Spinal cord (tissue), 10 donors: ENCODE data around the gene LLGL2. TPM values are rescaled to one million over a fixed set of nuclear protein-coding genes. Genes with fewer than 3 reads are reported as not detected.

Experiments used
- DNase-seq, 6 donors: peaks; one replicate each; pipeline versions ENCODE4 v3.0.0 to v3.0.0-alpha.2; 2013 to 2015; ENCODE audit warnings: low spot score in 6 of 6, low read depth in 4 of 6
- H3K27ac ChIP-seq: one replicate; pipeline ENCODE4 v1.5.1; 2013; ENCODE audit warnings: low read depth, low read length, control low read depth
- H3K27me3 ChIP-seq: one replicate; pipeline ENCODE4 v1.6.1; 2013; ENCODE audit warnings: low read length; ENCODE audit not compliant: control insufficient read depth, insufficient read depth
- H3K36me3 ChIP-seq: one replicate; pipeline ENCODE4 v1.6.1; 2013; ENCODE audit warnings: low read length; ENCODE audit not compliant: control insufficient read depth, insufficient read depth
- H3K4me1 ChIP-seq: one replicate; pipeline ENCODE4 v1.6.1; 2013; ENCODE audit warnings: low read length; ENCODE audit not compliant: control insufficient read depth, insufficient read depth
- H3K4me3 ChIP-seq: one replicate; pipeline ENCODE4 v1.5.1; 2013; ENCODE audit warnings: low read depth, low read length, control low read depth
- H3K9me3 ChIP-seq: one replicate; pipeline ENCODE4 v1.6.1; 2013; ENCODE audit warnings: low read length; ENCODE audit not compliant: control insufficient read depth, insufficient read depth
- WGBS: methylation state at CpG from one replicate; pipeline ENCODE4 v1.1.5; 2013; ENCODE audit warnings: missing lambda C conversion rate; ENCODE audit not compliant: insufficient coverage; 5-methylcytosine and 5-hydroxymethylcytosine counted together
- polyA plus RNA-seq, 2 donors: library from polyadenylated mRNA; unstranded; fragments of 120-200 nt; gene quantifications; one replicate each; pipeline ENCODE4 v1.2.1, GENCODE V29; 2013; ENCODE audit not compliant: insufficient read length in 2 of 2
- total RNA-seq, 2 donors: library from RNA; depleted of rRNA in 1 of 2; stranded (reverse); fragments of 120-200 nt in 1 of 2; fragments of >200 nt in 1 of 2; gene quantifications; one replicate each; pipeline versions ENCODE4 v1.2.3 to v1.2.4, GENCODE V29; 2013 to 2014
- donor health status: healthy.

Gene LLGL2
- total and polyA plus RNA-seq, 4 donors: 2.0 to 9.9 (median 5.7) TPM

DNA sequence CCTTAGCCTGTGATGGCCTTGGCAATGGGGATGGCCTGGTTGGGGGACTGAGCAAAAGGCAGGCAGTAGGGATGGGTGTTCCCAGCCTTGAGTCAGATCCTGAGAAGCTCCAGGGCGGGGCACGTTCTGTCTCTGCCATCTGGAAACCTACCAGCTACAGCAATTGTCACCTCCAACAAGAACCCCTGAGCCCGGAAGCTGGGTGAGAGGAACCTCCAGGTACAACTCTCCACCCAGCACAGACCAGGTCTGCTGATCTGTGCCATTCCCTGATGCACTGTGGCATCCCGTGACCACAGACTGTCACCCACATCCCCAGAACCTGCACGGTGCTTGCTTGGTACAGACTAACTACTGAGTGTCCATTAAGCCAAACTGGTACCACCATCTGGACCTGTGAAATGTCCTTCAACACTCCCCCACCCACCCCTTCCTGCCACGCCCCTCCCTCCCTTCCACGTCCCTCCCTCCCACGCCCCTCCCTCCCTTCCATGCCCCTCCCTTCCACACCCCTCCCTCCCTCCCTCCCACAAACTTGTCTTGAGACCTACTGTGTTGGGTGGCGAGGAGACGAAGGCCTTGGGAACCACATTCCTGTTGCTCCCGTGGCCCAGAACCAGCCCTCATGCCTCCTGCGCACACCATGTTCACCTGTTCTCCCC, 78.7 kb downstream of the LLGL2 start:
- no peak for DNase-seq
- H3K4me1 ChIP-seq: no peaks in the 10 kb centered on the region
- no peaks in the 10 kb centered on the region for H3K9me3 ChIP-seq
- H3K27ac ChIP-seq: no peak overlapping the region
- peaks cover 14% of the 10 kb centered on the region for H3K36me3 ChIP-seq
- 93% methylated on average over 9 of the region's 12 CpGs for WGBS
- no peak overlapping the region for H3K4me3 ChIP-seq
- no peaks in the 10 kb centered on the region for H3K27me3 ChIP-seq

DNA sequence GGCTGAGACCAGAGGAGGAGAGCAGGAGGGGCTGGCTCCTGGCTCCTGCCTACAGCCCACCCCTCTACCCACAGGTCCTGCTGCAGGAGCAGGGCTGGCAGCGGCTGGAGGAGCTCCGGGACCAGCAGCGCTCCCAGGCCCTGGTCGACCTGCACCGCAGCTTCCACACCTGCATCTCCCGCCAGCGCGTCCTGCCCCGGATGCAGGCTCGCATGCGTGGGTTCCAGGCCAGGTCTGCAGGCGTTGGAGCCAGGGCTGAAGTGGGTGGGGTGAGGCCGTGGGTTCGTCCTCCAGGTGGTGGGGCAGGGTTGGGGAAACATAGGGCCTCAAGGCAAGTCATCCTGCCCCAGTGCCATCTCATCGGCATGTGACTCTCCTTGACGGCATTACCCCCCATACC, 80.3 kb downstream of the LLGL2 start:
- H3K4me1 ChIP-seq: no peaks in the 10 kb centered on the region
- DNase-seq: no peak
- peaks cover 23% of the 10 kb centered on the region for H3K36me3 ChIP-seq
- H3K27ac ChIP-seq: no peak overlapping the region
- H3K4me3 ChIP-seq: no peak overlapping the region
- 89% methylated on average over 12 of the region's 16 CpGs for WGBS
- no peaks in the 10 kb centered on the region for H3K9me3 ChIP-seq
- H3K27me3 ChIP-seq: no peaks in the 10 kb centered on the region

DNA sequence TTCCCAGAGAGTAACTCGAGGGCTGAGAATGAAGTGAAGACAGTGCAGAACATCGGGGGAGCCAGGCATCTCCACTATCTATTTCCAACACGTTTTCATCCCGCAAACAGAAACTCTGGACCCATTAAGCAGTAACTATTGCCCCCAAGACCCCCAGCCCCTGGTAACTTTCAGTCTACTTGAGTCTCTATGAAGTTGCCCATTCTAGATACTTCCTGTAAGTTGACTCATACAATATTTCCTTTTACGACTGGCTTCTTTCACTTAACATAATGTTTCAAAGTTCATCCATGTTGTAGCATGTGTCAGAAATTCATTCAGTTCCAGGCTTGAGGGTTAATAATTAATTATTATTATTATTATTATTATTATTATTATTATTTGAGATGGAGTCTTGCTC, 81.6 kb downstream of the LLGL2 start:
- 93% methylated on average over 2 of the region's 5 CpGs for WGBS
- no peak overlapping the region for H3K27ac ChIP-seq

DNA sequence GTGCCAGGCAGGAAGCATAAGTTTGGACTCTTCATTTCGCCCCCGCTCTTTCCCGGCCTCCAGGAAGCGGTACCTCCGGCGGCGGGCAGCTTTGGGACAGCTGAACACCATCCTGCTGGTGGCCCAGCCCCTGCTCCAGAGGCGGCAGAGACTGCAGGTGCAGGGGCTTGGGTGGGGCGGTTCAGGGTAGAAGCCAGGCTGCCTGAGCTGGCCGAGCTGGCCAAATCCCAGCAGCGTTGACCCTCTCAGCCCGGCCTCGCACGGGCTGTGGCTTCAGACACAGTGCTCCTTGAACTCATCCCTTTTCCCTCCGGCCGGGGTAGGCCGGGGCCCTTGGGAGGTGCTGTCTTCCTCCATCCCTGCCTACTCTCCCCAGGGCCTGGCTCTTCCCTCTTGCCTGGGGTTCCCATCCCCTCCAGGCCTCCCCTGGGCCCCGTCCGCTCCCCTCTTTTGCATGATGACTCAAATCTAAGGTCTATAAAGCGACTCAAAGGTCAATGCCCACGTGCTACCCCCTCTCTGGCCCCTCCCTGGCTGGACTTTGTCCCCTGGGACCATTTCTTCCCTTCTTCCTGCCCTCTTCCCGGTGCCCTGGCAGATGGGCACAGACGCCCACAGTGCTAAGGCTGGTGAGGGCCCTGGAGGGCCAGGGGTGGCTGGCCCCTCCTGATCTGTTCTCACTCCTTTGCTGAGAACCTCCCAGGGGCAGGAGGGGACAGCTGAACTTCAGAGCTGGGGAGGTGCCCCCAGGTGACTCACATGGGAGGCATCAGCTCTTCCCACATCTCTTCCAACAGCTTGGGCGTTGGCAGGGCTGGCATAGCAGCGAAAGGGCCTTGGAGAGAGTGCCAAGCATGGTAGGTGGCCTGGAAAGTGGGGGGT, 84.8 kb downstream of the LLGL2 start:
- no peak for DNase-seq
- Histone ChIP-seq H3K36me3 (peaks cover 46% of the 10 kb centered on the region), H3K27ac (no peak overlapping the region), H3K27me3 (no peaks in the 10 kb centered on the region), H3K4me1 (no peaks in the 10 kb centered on the region), H3K4me3 (no peak overlapping the region), H3K9me3 (no peaks in the 10 kb centered on the region)
- 89% methylated on average over 25 of the region's 25 CpGs for WGBS

More for the DNA sequence above, 81.6 kb downstream of the LLGL2 start:
- Histone ChIP-seq H3K9me3 (no peaks in the 10 kb centered on the region), H3K36me3 (peaks cover 26% of the 10 kb centered on the region), H3K4me1 (no peaks in the 10 kb centered on the region), H3K27me3 (no peaks in the 10 kb centered on the region), H3K4me3 (no peak overlapping the region)
- no peak for DNase-seq

DNA sequence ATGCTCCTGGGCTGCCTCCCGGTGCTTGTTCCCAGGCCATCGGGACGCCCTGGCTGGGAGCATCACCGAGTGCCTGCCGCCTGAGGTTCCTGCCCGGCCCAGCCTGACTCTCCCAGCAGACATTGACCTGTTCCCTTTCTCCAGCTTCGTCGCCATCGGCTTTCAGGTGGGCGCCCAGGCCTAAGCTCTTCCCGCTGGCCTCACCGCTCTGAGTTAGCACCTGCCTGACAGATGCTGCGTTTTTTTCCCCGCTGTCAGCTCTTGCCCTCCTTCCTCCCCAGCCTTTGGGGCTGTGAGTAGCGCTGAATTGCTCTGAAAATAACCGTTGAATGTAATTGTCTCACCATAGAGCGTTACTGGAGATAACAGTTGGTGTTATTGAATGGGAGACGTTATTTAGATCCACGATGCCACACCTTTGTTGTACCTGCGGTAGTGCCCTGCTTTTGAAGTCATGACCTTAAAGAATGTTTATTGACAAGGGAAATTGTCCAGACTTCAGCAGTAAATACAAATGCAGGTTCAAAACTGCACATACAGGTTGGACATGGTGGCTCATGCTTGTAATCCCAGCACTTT, 86.4 kb downstream of the LLGL2 start:
- H3K27me3 ChIP-seq: no peaks in the 10 kb centered on the region
- no peak overlapping the region for H3K27ac ChIP-seq
- no peaks in the 10 kb centered on the region for H3K9me3 ChIP-seq
- H3K4me3 ChIP-seq: no peak overlapping the region
- DNase-seq: no peak
- no peaks in the 10 kb centered on the region for H3K4me1 ChIP-seq
- WGBS: 89% methylated on average over 17 of the region's 20 CpGs
- H3K36me3 ChIP-seq: peaks cover 60% of the 10 kb centered on the region

DNA sequence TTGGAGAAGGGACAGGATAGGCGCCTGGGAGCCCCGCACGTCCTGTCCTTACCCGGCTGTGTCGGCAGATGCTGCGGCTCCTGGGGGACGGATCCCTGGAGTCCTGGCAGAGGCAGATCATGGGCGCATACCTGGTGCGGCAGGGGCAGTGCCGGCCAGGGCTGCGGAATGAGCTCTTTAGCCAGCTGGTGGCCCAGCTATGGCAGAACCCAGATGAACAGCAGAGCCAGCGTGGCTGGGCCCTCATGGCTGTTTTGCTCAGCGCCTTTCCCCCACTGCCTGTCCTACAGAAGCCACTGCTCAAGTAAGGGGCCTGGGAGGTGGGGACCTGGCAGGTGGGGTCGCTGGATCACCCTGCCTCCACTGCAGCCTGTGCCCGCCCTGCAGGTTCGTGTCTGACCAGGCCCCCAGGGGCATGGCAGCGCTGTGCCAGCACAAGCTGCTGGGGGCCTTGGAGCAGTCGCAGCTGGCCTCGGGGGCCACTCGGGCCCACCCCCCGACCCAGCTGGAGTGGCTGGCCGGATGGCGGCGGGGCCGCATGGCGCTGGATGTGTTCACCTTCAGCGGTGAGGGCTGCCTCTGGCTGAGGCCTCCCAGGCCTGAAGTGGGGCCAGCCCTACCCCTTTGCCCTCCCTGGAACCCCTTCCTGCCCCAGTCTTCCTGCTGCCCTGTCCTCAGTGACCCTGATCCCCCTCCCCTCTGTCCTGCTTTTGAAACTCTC, 87.6 kb downstream of the LLGL2 start:
- no peak overlapping the region for H3K4me3 ChIP-seq
- peaks cover 71% of the 10 kb centered on the region for H3K36me3 ChIP-seq
- no peak overlapping the region for H3K27ac ChIP-seq
- WGBS: 90% methylated on average over 27 of the region's 27 CpGs
- H3K4me1 ChIP-seq: no peaks in the 10 kb centered on the region
- no peaks in the 10 kb centered on the region for H3K9me3 ChIP-seq
- H3K27me3 ChIP-seq: no peaks in the 10 kb centered on the region
- DNase-seq: no peak

DNA sequence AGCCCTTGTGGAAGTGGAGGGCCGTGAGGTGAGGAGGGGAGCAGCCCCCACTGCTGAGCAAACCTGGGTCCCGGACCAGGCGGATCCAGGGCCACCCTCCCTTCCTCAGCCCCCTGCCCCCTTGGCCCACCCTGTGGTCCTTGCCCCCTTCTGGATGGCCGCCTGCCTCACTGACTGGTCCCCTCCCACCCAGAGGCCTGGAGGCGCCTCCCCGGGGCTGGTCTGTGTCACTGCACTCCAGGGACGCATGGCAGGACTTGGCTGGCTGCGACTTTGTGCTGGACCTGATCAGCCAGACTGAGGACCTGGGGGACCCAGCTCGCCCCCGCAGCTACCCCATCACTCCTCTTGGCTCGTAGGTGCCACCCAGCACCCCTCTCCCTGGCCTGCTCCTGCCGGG, 88.5 kb downstream of the LLGL2 start:
- Histone ChIP-seq H3K9me3 (no peaks in the 10 kb centered on the region), H3K27me3 (no peaks in the 10 kb centered on the region), H3K4me3 (no peak overlapping the region), H3K27ac (no peak overlapping the region), H3K4me1 (no peaks in the 10 kb centered on the region), H3K36me3 (peaks cover 80% of the 10 kb centered on the region)
- 88% methylated on average over 11 of the region's 12 CpGs for WGBS
- no peak for DNase-seq

DNA sequence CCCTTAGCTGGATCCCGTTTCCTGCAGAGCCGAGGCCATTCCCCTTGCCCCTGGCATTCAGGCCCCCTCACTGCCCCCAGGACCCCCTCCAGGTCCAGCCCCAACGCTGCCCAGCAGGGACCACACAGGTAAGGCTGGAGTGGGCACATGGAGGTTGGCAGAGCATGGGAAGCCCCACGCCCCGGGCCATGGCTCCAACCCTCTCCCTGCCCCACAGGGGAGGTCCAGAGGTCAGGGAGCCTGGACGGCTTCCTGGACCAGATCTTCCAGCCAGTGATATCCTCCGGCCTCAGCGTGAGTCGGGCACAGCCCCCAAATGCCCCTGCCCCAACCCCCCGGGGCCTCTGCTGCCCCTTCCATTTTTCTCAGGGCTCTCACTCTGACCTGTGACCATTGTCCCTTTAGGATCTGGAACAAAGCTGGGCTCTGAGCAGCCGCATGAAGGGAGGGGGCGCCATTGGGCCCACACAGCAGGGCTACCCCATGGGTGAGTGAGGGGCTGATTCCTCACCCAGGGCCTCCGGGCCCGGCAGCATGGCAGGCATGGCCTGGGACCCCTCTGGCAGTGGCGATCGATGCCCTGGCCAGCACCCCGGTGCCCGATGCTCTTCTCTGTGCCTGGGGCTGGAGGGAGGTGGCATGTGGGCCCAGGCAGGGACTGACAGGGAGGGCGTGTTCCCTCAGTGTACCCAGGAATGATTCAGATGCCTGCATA, 89.2 kb downstream of the LLGL2 start:
- H3K36me3 ChIP-seq: peaks cover 87% of the 10 kb centered on the region

DNA sequence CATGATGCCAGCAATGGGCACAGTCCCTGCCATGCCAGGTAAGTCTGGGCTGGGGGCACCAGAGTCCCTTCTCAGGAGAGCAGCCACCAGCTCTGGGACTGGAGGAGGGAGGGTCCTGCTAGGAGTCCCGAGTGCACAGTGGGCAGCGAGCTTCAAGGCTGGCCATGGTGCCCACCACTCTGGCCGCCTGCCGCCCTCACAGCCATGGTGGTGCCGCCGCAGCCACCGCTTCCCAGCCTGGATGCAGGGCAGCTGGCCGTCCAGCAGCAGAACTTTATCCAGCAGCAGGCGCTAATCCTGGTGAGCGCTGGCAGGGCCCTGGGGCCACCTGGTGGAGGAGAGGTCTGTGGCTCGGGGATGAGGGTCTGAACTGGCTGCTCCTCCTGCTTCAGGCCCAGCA, 89.8 kb downstream of the LLGL2 start:
- Histone ChIP-seq H3K4me1 (no peaks in the 10 kb centered on the region), H3K4me3 (no peak overlapping the region), H3K36me3 (peaks cover 89% of the 10 kb centered on the region), H3K9me3 (no peaks in the 10 kb centered on the region), H3K27me3 (no peaks in the 10 kb centered on the region), H3K27ac (no peak overlapping the region)
- 85% methylated on average over 11 of the region's 11 CpGs for WGBS
- DNase-seq: no peak

More for the DNA sequence above, 89.2 kb downstream of the LLGL2 start:
- Histone ChIP-seq H3K4me3 (no peak overlapping the region), H3K4me1 (no peaks in the 10 kb centered on the region), H3K9me3 (no peaks in the 10 kb centered on the region), H3K27ac (no peak overlapping the region), H3K27me3 (no peaks in the 10 kb centered on the region)
- 78% methylated on average over 17 of the region's 19 CpGs for WGBS
- DNase-seq: no peak
